ENCODE data around the gene PATJ.
"Not testable (repeated sequence)": the region's sequence is repeated elsewhere in the genome, so short reads cannot be mapped to it uniquely, and the experiment has no call there.

The PATJ gene

GRCh38 chr1:61816191-61816590 is 73.9 kb downstream of the PATJ start:
- DNase-seq (ENCODE audit: extremely low read depth in 1 of 2, low read depth in 1 of 2) = no peak

GRCh38 chr1:61818992-61819391 is 76.7 kb downstream of the PATJ start:
- DNase-seq (ENCODE audit: extremely low read depth in 1 of 2, low read depth in 1 of 2) = no peak

GRCh38 chr1:61819421-61819820 is 77.1 kb downstream of the PATJ start:
- no peak for DNase-seq (ENCODE audit: extremely low read depth in 1 of 2, low read depth in 1 of 2)

GRCh38 chr1:61825393-61825792 is 83.1 kb downstream of the PATJ start:
- DNase-seq (ENCODE audit: extremely low read depth in 1 of 2, low read depth in 1 of 2) = no peak

GRCh38 chr1:61828805-61829204 is 86.5 kb downstream of the PATJ start:
- no peak for DNase-seq (ENCODE audit: extremely low read depth in 1 of 2, low read depth in 1 of 2)

- DNase-seq (ENCODE audit: extremely low read depth in 1 of 2, low read depth in 1 of 2) = no peak
These were observed 94.4 kb downstream of the PATJ start for GRCh38 chr1:61836649-61837048.

GRCh38 chr1:61837607-61838006 is 95.3 kb downstream of the PATJ start:
- DNase-seq (ENCODE audit: extremely low read depth in 1 of 2, low read depth in 1 of 2) = not testable (repeated sequence)

GRCh38 chr1:61839679-61840078 is 97.4 kb downstream of the PATJ start:
- no peak for DNase-seq (ENCODE audit: extremely low read depth in 1 of 2, low read depth in 1 of 2)

GRCh38 chr1:61842036-61842435 is 99.8 kb downstream of the PATJ start:
- no peak for DNase-seq (ENCODE audit: extremely low read depth in 1 of 2, low read depth in 1 of 2)

- no peak for DNase-seq (ENCODE audit: extremely low read depth in 1 of 2, low read depth in 1 of 2)
These were observed 100.7 kb downstream of the PATJ start for GRCh38 chr1:61842863-61843514.

- no peak for DNase-seq (ENCODE audit: extremely low read depth in 1 of 2, low read depth in 1 of 2)
These were observed 101.7 kb downstream of the PATJ start for GRCh38 chr1:61844006-61844405.

- DNase-seq (ENCODE audit: extremely low read depth in 1 of 2, low read depth in 1 of 2) = not testable (repeated sequence)
These were observed 102.4 kb downstream of the PATJ start for GRCh38 chr1:61844664-61845063.

GRCh38 chr1:61851235-61851634 is 109.0 kb downstream of the PATJ start:
- DNase-seq (ENCODE audit: extremely low read depth in 1 of 2, low read depth in 1 of 2) = no peak

GRCh38 chr1:61851849-61852669 is 109.8 kb downstream of the PATJ start:
- no peak for DNase-seq (ENCODE audit: extremely low read depth in 1 of 2, low read depth in 1 of 2)

- DNase-seq (ENCODE audit: extremely low read depth in 1 of 2, low read depth in 1 of 2) = no peak
These were observed 110.4 kb downstream of the PATJ start for GRCh38 chr1:61852670-61853015.

GRCh38 chr1:61853583-61853982 is 111.3 kb downstream of the PATJ start:
- no peak for DNase-seq (ENCODE audit: extremely low read depth in 1 of 2, low read depth in 1 of 2)

GRCh38 chr1:61864489-61864888 is 122.2 kb downstream of the PATJ start:
- no peak for DNase-seq (ENCODE audit: extremely low read depth in 1 of 2, low read depth in 1 of 2)

GRCh38 chr1:61865646-61866220 is 123.5 kb downstream of the PATJ start:
- no peak for DNase-seq (ENCODE audit: extremely low read depth in 1 of 2, low read depth in 1 of 2)

- no peak for DNase-seq (ENCODE audit: extremely low read depth in 1 of 2, low read depth in 1 of 2)
These were observed 127.4 kb downstream of the PATJ start for GRCh38 chr1:61869691-61870109.

GRCh38 chr1:61872206-61872605 is 129.9 kb downstream of the PATJ start:
- no peak for DNase-seq (ENCODE audit: extremely low read depth in 1 of 2, low read depth in 1 of 2)

GRCh38 chr1:61873581-61873980 is 131.3 kb downstream of the PATJ start:
- no peak for DNase-seq (ENCODE audit: extremely low read depth in 1 of 2, low read depth in 1 of 2)

GRCh38 chr1:61873994-61874393 is 131.7 kb downstream of the PATJ start:
- DNase-seq (ENCODE audit: extremely low read depth in 1 of 2, low read depth in 1 of 2) = no peak

All from stimulated activated CD8-positive, alpha-beta memory T cell treated with anti-CD3 and anti-CD28 coated beads, Interleukin-7, amount 100 ng/mL, for 48 hours (primary cell).